ENCODE data around the gene RBM23. TPM values are rescaled to one million over a fixed set of nuclear protein-coding genes. Genes with fewer than 3 reads are reported as not detected.
A peak's percentile ranks its signal among the peaks of the same experiment; 100 is the strongest.

RBM23 gene
- total and polyA plus RNA-seq, 9 of the 15 experiments (the other 6 are each of a cell fraction or from before 2014, with no cell fraction given): 46.0 to 102 (median 58.5) TPM

GRCh38 chr14:22871224-22872032 is 47.5 kb downstream of the RBM23 start, which contains the start of gene LRP10 (continued):
- no peak for TF ChIP-seq SNAPC5 (CRISPR knock-in tag; IDR thresholded peaks at IDR 0.05)
- peak; percentile 92 for TF ChIP-seq CCNT2 (IDR thresholded peaks at IDR 0.05; ENCODE audit: borderline replicate concordance, extremely low read depth, insufficient read length, low read depth, low read length)
- TF ChIP-seq, protein P1, sequence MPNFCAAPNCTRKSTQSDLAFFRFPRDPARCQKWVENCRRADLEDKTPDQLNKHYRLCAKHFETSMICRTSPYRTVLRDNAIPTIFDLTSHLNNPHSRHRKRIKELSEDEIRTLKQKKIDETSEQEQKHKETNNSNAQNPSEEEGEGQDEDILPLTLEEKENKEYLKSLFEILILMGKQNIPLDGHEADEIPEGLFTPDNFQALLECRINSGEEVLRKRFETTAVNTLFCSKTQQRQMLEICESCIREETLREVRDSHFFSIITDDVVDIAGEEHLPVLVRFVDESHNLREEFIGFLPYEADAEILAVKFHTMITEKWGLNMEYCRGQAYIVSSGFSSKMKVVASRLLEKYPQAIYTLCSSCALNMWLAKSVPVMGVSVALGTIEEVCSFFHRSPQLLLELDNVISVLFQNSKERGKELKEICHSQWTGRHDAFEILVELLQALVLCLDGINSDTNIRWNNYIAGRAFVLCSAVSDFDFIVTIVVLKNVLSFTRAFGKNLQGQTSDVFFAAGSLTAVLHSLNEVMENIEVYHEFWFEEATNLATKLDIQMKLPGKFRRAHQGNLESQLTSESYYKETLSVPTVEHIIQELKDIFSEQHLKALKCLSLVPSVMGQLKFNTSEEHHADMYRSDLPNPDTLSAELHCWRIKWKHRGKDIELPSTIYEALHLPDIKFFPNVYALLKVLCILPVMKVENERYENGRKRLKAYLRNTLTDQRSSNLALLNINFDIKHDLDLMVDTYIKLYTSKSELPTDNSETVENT (CRISPR knock-in tag; IDR thresholded peaks at IDR 0.05): peak; percentile 67; the same call in 1 of the 2 replicates
- TF ChIP-seq ADNP (tag; IDR thresholded peaks at IDR 0.05): peak; percentile 67; the same call in 1 of the 2 replicates
- TF ChIP-seq TGIF2 (CRISPR knock-in tag; IDR thresholded peaks at IDR 0.05): peak; percentile 95
- TF ChIP-seq ZNF384 (IDR thresholded peaks at IDR 0.05; ENCODE audit: low read depth, low read length): no peak
- TF ChIP-seq CXXC5 (CRISPR knock-in tag; IDR thresholded peaks at IDR 0.05): peak; percentile 78
- TF ChIP-seq CEBPB (tag; IDR thresholded peaks at IDR 0.05): peak; percentile 33; the same call in 1 of the 2 replicates
- peak; percentile 74; the same call in 1 of the 2 replicates for TF ChIP-seq CBX1 (IDR thresholded peaks at IDR 0.05; ENCODE audit: low read depth)
- TF ChIP-seq, protein P2, sequence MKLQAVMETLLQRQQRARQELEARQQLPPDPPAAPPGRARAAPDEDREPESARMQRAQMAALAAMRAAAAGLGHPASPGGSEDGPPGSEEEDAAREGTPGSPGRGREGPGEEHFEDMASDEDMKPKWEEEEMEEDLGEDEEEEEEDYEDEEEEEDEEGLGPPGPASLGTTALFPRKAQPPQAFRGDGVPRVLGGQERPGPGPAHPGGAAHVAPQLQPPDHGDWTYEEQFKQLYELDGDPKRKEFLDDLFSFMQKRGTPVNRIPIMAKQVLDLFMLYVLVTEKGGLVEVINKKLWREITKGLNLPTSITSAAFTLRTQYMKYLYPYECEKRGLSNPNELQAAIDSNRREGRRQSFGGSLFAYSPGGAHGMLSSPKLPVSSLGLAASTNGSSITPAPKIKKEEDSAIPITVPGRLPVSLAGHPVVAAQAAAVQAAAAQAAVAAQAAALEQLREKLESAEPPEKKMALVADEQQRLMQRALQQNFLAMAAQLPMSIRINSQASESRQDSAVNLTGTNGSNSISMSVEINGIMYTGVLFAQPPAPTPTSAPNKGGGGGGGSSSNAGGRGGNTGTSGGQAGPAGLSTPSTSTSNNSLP (IDR thresholded peaks at IDR 0.05; ENCODE audit: borderline replicate concordance, low read depth, low read length): peak; percentile 44; the same call in 1 of the 2 replicates
- TF ChIP-seq ZSCAN29 (IDR thresholded peaks at IDR 0.05): no peak
- peak; percentile 45 for TF ChIP-seq KDM5B (IDR thresholded peaks at IDR 0.05; ENCODE audit: insufficient replicate concordance, low read depth, low read length)
- TF ChIP-seq, protein P3, sequence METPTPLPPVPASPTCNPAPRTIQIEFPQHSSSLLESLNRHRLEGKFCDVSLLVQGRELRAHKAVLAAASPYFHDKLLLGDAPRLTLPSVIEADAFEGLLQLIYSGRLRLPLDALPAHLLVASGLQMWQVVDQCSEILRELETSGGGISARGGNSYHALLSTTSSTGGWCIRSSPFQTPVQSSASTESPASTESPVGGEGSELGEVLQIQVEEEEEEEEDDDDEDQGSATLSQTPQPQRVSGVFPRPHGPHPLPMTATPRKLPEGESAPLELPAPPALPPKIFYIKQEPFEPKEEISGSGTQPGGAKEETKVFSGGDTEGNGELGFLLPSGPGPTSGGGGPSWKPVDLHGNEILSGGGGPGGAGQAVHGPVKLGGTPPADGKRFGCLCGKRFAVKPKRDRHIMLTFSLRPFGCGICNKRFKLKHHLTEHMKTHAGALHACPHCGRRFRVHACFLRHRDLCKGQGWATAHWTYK (CRISPR knock-in tag; IDR thresholded peaks at IDR 0.05): peak; percentile 47; the same call in 1 of the 2 replicates
- TF ChIP-seq MXI1 (IDR thresholded peaks at IDR 0.05; ENCODE audit: low read depth, low read length): 0 out of 2 replicates have a peak, but pooled peaks have one; percentile 9
- TF ChIP-seq ETV1 (tag; conservative IDR thresholded peaks at IDR 0.05; ENCODE audit: low read depth): no peak
- TF ChIP-seq FOXJ3 (CRISPR knock-in tag; IDR thresholded peaks at IDR 0.05): no peak
- peak; percentile 83 for TF ChIP-seq SP1 (CRISPR knock-in tag; IDR thresholded peaks at IDR 0.05)
- peak; percentile 80 for TF ChIP-seq TAF1 (IDR thresholded peaks at IDR 0.05; ENCODE audit: control insufficient read depth, extremely low read depth, insufficient read depth, low read length, severe bottlenecking)
- TF ChIP-seq TARDBP (IDR thresholded peaks at IDR 0.05): 0 out of 2 replicates have a peak, but pooled peaks have one; percentile 45

Measured in K562 (cell line).